Stimulated activated CD8-positive, alpha-beta memory T cell treated with anti-CD3 and anti-CD28 coated beads, Interleukin-4, amount 100 ng/mL, for 48 hours (primary cell): ENCODE results near the gene TMC3.
A peak's percentile ranks its signal among the peaks of the same experiment; 100 is the strongest.

Experiments
- DNase-seq: peaks from one replicate; pipeline ENCODE4 v3.0.0-alpha.2; 2020

TMC3 gene

DNA sequence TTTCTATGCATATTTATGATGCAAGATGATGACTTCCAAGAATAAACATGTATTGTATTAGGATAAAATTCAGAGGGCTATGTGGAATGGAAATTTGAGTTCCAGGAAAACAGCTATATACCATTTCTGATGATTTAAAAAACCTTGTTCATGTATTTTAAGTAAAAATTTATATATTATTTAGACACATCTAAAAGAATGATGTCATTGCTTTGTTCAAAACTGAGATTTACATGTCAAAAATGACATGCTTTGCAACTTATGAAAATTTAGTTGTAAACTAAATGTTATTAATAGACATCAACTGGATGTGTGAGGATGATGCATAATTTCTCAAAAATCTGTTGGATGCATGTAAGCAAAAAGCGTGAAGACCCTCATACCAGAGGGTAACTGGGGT is 52.3 kb downstream of the TMC3 start:
- no peak for DNase-seq

- no peak for DNase-seq
Measured at GRCh38 chr15:81317642-81318017, 56.4 kb downstream of the TMC3 start.

DNA sequence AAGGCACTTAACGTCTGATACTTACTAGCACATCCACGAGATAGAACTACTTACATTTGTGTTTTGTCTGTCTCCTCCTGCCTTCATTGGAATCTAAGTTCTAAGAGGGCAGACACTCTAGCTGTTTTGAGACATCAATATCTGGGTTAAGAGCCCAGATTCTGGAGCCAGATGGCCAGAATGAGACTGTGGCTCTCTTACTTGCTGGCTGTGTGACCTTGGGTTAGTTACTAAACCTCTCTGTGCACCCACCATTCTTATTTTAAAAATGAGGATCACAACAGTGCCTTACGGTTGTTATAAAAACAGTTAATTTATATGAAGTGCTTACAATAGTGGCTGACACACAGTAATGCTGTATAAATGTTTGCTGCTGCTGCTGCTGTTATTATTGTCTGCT is 57.7 kb downstream of the TMC3 start:
- no peak for DNase-seq

GRCh38 chr15:81315452-81316175 is 58.4 kb downstream of the TMC3 start:
- DNase-seq = peak; percentile 57

GRCh38 chr15:81314378-81314777 is 59.6 kb downstream of the TMC3 start:
- DNase-seq = no peak

DNA sequence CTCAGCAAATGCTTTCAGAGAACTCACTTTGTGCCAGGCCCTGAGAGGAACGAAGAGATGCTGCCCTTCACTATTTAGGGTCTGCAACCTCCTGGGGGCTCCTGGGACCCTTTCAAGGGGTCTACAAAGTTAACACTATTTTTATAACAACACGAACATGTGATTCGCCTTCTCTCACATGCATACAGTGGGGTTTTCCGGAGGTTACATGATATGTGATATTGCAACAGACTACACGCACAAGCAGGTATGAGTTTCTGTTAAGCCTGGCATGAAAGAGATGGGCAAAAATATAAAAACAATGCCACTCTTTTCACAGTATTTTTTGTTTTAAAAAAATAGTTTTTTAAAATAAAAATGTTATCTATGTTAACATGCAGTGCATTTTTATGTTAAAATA is 60.3 kb downstream of the TMC3 start:
- no peak for DNase-seq

- no peak for DNase-seq
Measured at GRCh38 chr15:81312790-81313543, 61.0 kb downstream of the TMC3 start.

DNA sequence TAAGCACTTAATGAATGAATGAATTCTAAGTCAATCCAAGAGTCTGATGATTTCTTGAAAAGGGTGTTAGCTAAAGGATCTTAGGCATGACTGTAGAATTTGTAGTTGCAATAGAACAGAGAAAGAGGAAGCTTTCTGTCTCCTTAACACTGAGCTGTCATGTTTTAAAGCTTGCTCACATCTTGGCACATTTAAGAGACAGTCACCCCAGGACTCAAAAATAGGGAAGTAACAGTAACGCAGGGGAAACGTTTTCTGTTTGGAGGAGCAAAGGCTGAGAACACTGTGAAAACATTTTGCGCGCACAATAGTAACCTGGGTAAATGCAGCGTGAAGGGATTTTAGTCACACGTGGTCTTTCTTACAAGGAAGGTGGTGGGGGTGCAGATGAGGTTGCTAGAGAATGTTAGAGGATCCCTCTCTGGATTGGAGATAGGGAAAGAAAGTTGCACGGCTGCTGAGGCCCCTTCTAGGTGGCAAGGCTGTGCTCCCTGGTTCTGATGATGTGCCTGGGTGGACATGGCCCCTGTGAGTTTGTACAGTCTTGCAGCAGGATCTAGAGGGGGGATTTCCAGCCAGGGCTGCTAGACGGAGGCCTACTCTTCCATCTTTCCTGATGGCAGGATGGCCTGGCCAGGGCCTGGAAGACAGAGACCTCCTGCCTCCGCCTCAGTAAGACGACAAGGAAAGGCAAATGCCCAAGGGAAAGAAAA is 62.1 kb downstream of the TMC3 start:
- DNase-seq = no peak

DNA sequence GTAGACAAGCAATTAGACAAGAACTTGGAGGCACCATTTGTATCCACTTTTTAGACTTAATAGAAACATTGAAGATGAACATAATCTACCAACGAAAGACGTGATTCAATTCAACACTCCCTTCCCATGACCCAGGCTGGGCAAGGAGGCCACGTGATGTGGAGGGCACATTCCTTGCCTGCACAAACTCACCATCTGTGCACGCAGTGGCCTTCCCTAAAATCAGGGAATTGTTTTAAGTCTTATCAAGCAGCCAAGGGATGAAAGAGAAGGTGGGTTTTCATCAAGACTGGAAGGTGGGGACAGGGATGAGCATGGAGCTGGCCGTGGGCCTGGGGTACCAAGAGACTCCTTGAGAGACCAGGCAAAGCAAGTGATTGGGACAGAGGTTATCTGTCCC is 63.5 kb downstream of the TMC3 start:
- no peak for DNase-seq

DNA sequence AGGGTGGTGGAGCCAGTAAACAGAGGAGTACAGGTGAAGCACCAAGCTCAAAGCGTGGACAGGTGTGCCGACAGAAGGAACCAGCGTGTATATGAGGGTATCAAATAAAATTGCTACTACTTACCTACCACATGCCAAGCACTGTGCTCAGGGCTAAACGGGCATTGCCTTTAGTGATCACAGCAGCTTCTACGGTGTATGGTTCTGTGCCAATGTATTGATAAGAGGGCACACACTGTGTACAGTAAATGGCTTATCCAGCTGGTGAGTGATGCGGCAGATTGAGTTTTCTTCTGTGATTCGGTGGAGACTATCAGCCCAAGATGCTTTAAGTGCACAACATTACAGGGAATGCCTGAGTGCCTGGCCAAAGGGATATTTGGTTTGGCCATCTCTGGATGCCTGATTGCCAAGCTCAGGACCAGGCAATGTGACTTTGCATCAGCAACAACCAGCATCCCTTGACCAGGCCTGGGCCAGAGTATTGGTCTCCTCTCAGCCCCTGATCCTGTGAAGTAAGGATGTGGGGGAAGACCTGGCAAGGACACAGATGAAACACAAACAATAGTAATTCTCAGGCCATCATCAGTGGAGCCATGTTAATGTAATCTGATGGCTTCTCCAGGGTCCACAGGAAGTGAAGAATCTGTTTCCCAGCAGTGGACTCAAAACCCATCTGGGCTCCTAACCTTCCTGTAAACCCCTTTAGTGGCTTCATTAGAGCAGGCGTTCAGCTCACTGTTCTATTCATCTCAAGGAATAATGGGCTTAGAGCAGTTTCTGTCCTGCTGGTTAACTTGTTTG is 64.2 kb downstream of the TMC3 start:
- no peak for DNase-seq

DNA sequence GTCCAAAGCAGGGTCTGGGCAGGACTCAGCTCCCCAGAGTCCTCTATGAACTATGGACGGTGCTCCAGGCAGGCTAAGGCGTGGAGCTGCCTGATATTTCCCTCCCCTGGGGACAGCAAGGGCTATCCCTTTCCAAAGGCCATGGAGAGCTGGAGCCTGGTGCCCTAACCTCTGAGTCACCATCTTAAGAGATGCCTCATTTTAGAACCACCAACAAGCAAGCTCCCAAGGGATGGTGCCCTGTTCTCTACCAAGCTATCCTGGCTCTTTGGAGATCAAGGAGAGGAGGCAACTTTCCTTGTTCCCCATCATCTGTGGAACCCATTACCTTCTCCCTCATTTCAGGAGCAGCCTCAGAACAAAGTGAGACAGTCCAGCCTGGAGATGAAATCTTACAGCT is 65.8 kb downstream of the TMC3 start:
- no peak for DNase-seq

- no peak for DNase-seq
Measured at GRCh38 chr15:81304226-81304625, 69.8 kb downstream of the TMC3 start.

GRCh38 chr15:81303244-81304225 is 70.5 kb downstream of the TMC3 start:
- DNase-seq = no peak

GRCh38 chr15:81302701-81303109 is 71.3 kb downstream of the TMC3 start:
- DNase-seq = no peak

- DNase-seq = no peak
Measured at GRCh38 chr15:81301815-81302399, 72.1 kb downstream of the TMC3 start.

GRCh38 chr15:81301385-81301784 is 72.6 kb downstream of the TMC3 start:
- no peak for DNase-seq

GRCh38 chr15:81299630-81300273 is 74.3 kb downstream of the TMC3 start:
- no peak for DNase-seq

DNA sequence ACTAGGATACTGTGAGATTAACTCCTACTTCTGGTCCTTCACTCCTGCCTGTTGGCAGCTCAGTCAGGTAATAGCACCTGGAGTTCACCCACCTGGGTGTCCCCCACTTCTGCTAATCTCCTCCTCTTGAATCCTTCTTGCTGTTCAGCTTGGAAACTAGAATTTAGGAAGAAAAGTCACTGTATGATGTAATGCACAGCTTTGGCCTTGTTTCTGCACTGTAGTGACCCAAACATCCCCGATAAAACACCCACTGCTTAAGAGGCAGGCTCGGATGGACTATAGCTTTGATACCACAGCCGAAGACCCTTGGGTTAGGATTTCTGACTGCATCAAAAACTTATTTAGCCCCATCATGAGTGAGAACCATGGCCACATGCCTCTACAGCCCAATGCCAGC is 74.9 kb downstream of the TMC3 start:
- no peak for DNase-seq

GRCh38 chr15:81298611-81299010 is 75.4 kb downstream of the TMC3 start:
- no peak for DNase-seq

GRCh38 chr15:81297603-81298575 is 76.1 kb downstream of the TMC3 start:
- no peak for DNase-seq
